Heart right ventricle (tissue), 16 donors: ENCODE data around the gene RARRES2. TPM values are rescaled to one million over a fixed set of nuclear protein-coding genes. Genes with fewer than 3 reads are reported as not detected.
"Not testable (repeated sequence)": the region's sequence is repeated elsewhere in the genome, so short reads cannot be mapped to it uniquely, and the experiment has no call there.

Experiments
- ATAC-seq, 8 donors: fragments of 200-7000 bp; cut with Tn5 transposase; one replicate each; pipeline ENCODE4 v1.9.1; 2020; ENCODE audit warnings: mild to moderate bottlenecking in 8 of 8, moderate library complexity in 8 of 8, moderate number of reproducible peaks in 1 of 8
- DNase-seq, 2 donors: peaks; one replicate each; pipeline ENCODE4 v3.0.0-alpha.2; 2020
- H3K27ac ChIP-seq, 10 donors: fragments of 200-600 bp; sonication (generic) in 2 of 10; one replicate each; pipeline versions ENCODE4 v1.5.0 to v1.8.0; 2020 to 2022; ENCODE audit warnings: mild to moderate bottlenecking in 3 of 10
- H3K27me3 ChIP-seq, 7 donors: fragments of 200-600 bp; one replicate each; pipeline ENCODE4 v1.8.0; 2021 to 2022; ENCODE audit warnings: mild to moderate bottlenecking in 2 of 7
- H3K36me3 ChIP-seq, 9 donors: fragments of 200-600 bp; sonication (generic) in 1 of 9; one replicate each; pipeline versions ENCODE4 v1.5.0 to v1.8.0; 2020 to 2022; ENCODE audit warnings: mild to moderate bottlenecking in 2 of 9
- H3K4me1 ChIP-seq, 9 donors: fragments of 200-600 bp; sonication (generic) in 1 of 9; one replicate each; pipeline versions ENCODE4 v1.5.0 to v1.8.0; 2020 to 2022; ENCODE audit warnings: mild to moderate bottlenecking in 4 of 9
- H3K4me3 ChIP-seq, 10 donors: fragments of 200-600 bp; sonication (generic) in 2 of 10; one replicate each; pipeline versions ENCODE4 v1.5.0 to v1.8.0; 2020 to 2022; ENCODE audit warnings: mild to moderate bottlenecking in 7 of 10, moderate library complexity in 2 of 10
- H3K9me3 ChIP-seq, 11 donors: fragments of 200-600 bp in 10 of 11; sonication (generic) in 2 of 11; one replicate each; pipeline versions ENCODE4 v1.5.0 to v1.8.0; 2013 to 2022; ENCODE audit warnings: mild to moderate bottlenecking in 2 of 11, control low read depth in 1 of 11, moderate library complexity in 1 of 11
- WGBS, 2 donors: extraction: QIAGEN DNeasy Blood & Tissue Kit; methylation state at CpG; one replicate each; pipeline ENCODE4 v1.1.7; 2013; ENCODE audit warnings: inconsistent platforms in 1 of 2; 5-methylcytosine and 5-hydroxymethylcytosine counted together
- intact Hi-C, 10 donors: fragments of 100-400 bp; cut with DNase I; formaldehyde crosslinking; loops; one replicate each; pipeline versions ENCODE4 v1.11.1 to v1.14.2; 2022
- polyA plus RNA-seq, 2 donors: library from polyadenylated mRNA; stranded (reverse); fragments of 200-250 nt; gene quantifications; one replicate each; pipeline ENCODE4 v1.2.3, GENCODE V29; 2013
- total RNA-seq, 10 donors: library from RNA; stranded (reverse); fragmentation: NEBNext Ultra II Directional in 3 of 10; extraction: Animal tissue kit (Norgen Biotek cat#: 25700) in 3 of 10; gene quantifications; one replicate each; pipeline versions ENCODE4 v1.2.1 to v1.2.4, GENCODE V29; 2021 to 2023
- TF ChIP-seq, protein P1 (sequence below), 9 donors: fragments of 200-600 bp; sonication (generic) in 2 of 9; IDR thresholded peaks; one replicate each; pipeline versions ENCODE4 v1.5.0 to v1.8.0; 2021 to 2022; ENCODE audit warnings: antibody characterized with exemption in 9 of 9, mild to moderate bottlenecking in 5 of 9, moderate library complexity in 1 of 9
- donor health status: Arrhythmogenic right ventricular cardiomyopathy.
- donor health status: ischemic (EF 13 %, LVEDD 7.1; RV severe dilation, severe dysfunction).
- donor health status: healthy with polysubstance abuse.
- donor health status: DM: no; HTN: yes; CAD: no.
- donor health status: DM: no; HTN: no; CAD: no.
- donor health status: ischemic (EF 25% LVEDD 6.9; RV normal size, moderate dysfunction).
- donor health status: ischemic (EF 25% LVEDD 5.7; RV mildly dilated, moderate dysfunction).
- donor health status: healthy.
- donor health status: DM: yes; HTN: yes; CAD: no.
- donor health status: Ischemic cardiomyopathy.
- donor health status: ischemic (EF 35%, LVEDD 5.7; RV mildly dilated, moderate dysfunction).
- donor health status: nonischemic (EF 11% LVEDD 7.7; RV severe dilation, severe dysfunction).
- donor health status: DM: yes; HTN: yes; CAD: no.
- donor health status: PGD.
- donor health status: ischemic (EF 29% LVEDD 5.4; RV normal size, mild dysfunction).
- donor health status: nonischemic (EF 23%, LVEDD 6.1; RV moderate dilation, normal function).

RARRES2 gene
- total and polyA plus RNA-seq, 12 donors = 6.7 to 33.0 (median 18.4) TPM

DNA sequence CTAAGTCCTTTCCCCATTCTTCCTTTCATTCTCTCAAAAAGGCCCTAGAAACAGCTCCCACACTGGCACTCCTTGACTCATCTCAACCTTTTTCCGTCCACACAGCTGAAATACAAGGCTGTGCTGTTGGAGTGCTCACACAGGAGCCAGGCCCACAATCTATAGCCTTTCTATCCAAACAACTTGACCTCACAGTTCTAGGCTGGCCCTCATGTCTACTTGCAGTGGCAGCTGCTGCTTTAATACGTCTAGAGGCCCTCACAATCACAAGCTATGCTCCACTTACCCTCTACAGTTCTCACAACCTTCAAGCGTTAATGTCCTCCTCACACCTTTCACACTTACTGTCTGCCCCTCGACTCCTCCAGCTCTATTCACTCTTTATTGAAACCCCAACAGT is 30.3 kb downstream of the RARRES2 start:
- no peaks in the 10 kb centered on the region for H3K9me3 ChIP-seq
- H3K4me3 ChIP-seq = no peak overlapping the region
- intact Hi-C loops = no loop called here
- peaks cover 0 to 5% (median 0%) of the 10 kb centered on the region in 7 donors for H3K27me3 ChIP-seq
- peaks cover 0 to 3% (median 0%) of the 10 kb centered on the region in 9 donors for H3K4me1 ChIP-seq
- TF ChIP-seq, protein P1, sequence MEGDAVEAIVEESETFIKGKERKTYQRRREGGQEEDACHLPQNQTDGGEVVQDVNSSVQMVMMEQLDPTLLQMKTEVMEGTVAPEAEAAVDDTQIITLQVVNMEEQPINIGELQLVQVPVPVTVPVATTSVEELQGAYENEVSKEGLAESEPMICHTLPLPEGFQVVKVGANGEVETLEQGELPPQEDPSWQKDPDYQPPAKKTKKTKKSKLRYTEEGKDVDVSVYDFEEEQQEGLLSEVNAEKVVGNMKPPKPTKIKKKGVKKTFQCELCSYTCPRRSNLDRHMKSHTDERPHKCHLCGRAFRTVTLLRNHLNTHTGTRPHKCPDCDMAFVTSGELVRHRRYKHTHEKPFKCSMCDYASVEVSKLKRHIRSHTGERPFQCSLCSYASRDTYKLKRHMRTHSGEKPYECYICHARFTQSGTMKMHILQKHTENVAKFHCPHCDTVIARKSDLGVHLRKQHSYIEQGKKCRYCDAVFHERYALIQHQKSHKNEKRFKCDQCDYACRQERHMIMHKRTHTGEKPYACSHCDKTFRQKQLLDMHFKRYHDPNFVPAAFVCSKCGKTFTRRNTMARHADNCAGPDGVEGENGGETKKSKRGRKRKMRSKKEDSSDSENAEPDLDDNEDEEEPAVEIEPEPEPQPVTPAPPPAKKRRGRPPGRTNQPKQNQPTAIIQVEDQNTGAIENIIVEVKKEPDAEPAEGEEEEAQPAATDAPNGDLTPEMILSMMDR (IDR thresholded peaks at IDR 0.05) = no peak
- H3K27ac ChIP-seq = no peak overlapping the region
- ATAC-seq = no peak
- DNase-seq = no peak
- no peaks in the 10 kb centered on the region for H3K36me3 ChIP-seq
- 91 to 93% methylated on average over 4 of the region's 4 CpGs for WGBS, 2 donors

DNA sequence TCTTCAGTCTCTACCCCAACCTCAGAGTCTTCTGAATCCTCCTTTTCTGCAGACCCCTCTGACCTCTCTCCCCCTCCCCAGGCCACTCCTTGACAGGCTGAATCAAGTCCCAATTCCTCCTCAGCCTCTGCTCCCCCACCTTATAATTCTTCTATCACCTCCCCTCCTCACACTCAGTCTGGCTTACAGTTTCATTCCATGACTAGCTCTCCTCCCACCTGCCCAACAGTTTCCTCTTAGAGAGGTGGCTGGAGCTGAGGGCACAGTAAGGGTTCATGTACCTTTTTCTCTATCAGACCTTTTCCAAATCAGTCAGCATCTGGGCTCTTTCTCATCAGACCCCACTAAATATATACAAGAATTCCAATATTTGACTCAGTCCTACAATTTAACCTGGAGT is 32.9 kb downstream of the RARRES2 start:
- Histone ChIP-seq H3K36me3 (no peaks in the 10 kb centered on the region), H3K4me3 (no peak overlapping the region), H3K9me3 (no peaks in the 10 kb centered on the region), H3K4me1 (peaks cover 0 to 3% (median 0%) of the 10 kb centered on the region in 9 donors), H3K27me3 (peaks cover 0 to 5% (median 0%) of the 10 kb centered on the region in 7 donors), H3K27ac (no peak overlapping the region)
- no peak for DNase-seq
- TF ChIP-seq, protein P1 (IDR thresholded peaks at IDR 0.05) = no peak
- intact Hi-C loops = no loop called here
- ATAC-seq = no peak

DNA sequence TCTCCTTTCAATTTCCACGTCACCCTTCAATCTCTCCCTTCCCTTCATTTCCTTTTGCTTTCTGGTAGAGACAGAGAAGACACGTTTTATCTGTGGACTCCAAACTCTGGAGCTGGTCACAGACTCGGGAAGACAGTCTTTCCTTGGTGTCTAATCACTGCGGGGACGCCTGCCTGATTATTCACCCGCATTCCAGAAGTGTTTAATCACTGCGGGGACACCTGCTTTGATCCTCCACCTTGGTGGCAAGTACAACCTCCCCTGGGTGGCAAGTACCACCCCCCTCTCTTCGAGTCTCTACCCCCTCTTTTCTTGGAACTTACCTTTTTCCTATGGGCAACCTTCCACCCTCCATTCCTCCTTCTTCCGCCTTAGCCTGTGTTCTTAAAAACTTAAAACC is 33.5 kb downstream of the RARRES2 start:
- DNase-seq (no peak), ATAC-seq (no peak)
- H3K36me3 ChIP-seq = no peaks in the 10 kb centered on the region
- H3K4me3 ChIP-seq = no peak overlapping the region
- no peak overlapping the region for H3K27ac ChIP-seq
- H3K4me1 ChIP-seq = peaks cover 0 to 3% (median 0%) of the 10 kb centered on the region in 9 donors
- intact Hi-C loops = no loop called here
- H3K27me3 ChIP-seq = peaks cover 0 to 5% (median 0%) of the 10 kb centered on the region in 7 donors
- TF ChIP-seq, protein P1 (IDR thresholded peaks at IDR 0.05) = no peak
- WGBS, 2 donors = 74 to 81% methylated on average over 9 of the region's 9 CpGs
- H3K9me3 ChIP-seq = no peaks in the 10 kb centered on the region

DNA sequence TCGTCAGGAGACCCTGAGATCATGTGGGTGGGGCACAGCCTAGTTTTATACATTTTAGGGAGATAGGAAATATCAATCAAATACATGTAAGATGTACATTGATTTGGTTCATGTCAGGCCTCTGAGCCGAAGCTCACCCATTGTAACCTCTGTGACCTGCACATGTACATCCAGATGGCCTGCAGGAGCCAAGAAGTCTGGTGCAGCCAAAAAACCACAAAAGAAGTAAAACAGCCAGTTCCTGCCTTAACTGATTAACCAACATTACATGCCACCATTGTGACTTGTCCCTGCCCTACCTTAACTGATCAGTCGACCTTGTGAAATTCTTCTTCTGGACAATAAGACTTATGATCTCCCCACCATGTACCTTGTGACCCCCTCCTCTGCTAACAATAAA is 34.3 kb downstream of the RARRES2 start:
- Histone ChIP-seq H3K27me3 (peaks cover 0 to 5% (median 0%) of the 10 kb centered on the region in 7 donors), H3K27ac (no peak overlapping the region), H3K4me1 (no peaks in the 10 kb centered on the region), H3K9me3 (no peaks in the 10 kb centered on the region), H3K36me3 (no peaks in the 10 kb centered on the region), H3K4me3 (no peak overlapping the region)
- ATAC-seq (no peak), DNase-seq (no peak)
- TF ChIP-seq, protein P1 (IDR thresholded peaks at IDR 0.05) = no peak
- WGBS, 2 donors = 72 to 76% methylated on average over 3 of the region's 3 CpGs
- intact Hi-C loops = no loop called here

DNA sequence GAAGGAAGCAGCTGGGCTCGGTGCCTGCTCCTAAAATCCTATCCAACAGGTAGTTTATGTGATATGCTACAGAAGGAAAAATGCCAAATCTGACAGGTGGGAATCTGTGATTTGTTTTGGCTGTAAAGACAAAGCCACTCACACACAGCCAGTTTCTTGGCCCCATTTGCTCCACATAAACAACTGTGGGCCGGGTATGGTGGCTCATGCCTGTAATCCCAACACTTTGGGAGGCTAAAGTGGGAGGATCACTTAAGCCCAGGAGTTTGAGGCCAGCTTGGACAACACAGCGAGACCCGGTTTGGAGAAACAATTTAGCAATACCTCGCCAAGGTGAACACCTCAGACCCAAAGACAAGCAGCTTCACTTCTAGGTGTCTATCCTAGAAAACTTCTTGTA is 35.1 kb downstream of the RARRES2 start:
- intact Hi-C loops = not testable (repeated sequence)
- WGBS, 2 donors = 81 to 85% methylated on average over 5 of the region's 5 CpGs

DNA sequence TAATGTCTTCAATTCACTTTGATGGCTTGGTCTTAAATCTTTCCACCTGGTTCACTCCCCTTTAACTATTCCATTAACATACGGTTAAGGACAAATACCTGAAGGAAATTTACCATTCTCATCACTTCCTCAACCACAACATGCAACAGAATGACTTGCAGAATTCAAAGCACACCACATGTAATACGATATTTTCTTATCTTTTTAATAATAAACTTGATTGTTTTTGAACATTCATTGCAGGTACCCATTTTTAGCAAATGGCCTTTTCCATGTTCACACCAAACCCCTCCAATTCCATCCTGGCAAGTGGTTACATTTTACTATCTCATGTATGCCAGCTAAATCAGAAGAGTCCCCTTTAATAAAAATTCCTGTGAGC is 35.5 kb downstream of the RARRES2 start:
- H3K4me3 ChIP-seq, H3K9me3 ChIP-seq, H3K36me3 ChIP-seq, DNase-seq, H3K27ac ChIP-seq, H3K27me3 ChIP-seq, ATAC-seq, H3K4me1 ChIP-seq, intact Hi-C loops: not testable (repeated sequence)
- WGBS, 2 donors = 60 to 82% methylated on average over 2 of the region's 2 CpGs

More for the DNA sequence above, 35.1 kb downstream of the RARRES2 start:
- H3K27ac ChIP-seq, H3K9me3 ChIP-seq, H3K27me3 ChIP-seq, H3K4me3 ChIP-seq, DNase-seq, ATAC-seq, H3K4me1 ChIP-seq, H3K36me3 ChIP-seq: not testable (repeated sequence)

DNA sequence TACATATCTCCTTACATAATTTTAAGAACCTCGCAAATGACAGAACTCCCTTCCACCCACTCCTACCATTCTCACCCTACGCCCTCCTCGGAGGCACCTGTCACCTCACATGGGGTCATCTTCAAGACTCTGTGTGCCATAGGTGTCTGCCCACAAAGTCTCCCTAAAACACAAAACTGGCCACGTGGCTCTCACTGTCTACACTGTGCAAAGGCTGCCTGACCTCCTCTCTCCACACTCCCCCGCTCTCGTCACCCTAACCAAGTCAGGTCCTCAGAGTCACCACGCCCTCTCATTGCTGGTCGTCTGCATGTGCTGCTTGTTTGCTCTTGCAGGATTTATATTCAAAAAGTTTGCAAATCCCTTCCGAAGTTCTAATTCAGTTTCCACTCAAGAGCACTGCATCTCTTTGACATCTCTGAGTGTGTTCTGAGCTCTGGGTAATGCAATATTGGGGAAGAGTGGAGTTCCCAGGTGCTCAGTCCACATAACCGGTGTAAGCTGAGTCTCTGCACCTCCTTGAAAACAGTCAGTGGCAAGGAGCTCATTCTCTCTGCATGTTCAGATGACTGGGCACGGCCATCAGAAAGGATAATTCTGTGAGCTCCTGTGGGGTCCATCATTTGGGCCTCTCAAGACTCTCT is 36.0 kb downstream of the RARRES2 start:
- DNase-seq, H3K9me3 ChIP-seq, H3K36me3 ChIP-seq, H3K4me1 ChIP-seq, H3K27me3 ChIP-seq, ATAC-seq, H3K27ac ChIP-seq, H3K4me3 ChIP-seq, intact Hi-C loops: not testable (repeated sequence)
- WGBS, 2 donors = 84 to 85% methylated on average over 11 of the region's 11 CpGs
